ENCODE results near the gene NSMCE1. TPM values are rescaled to one million over a fixed set of nuclear protein-coding genes. Genes with fewer than 3 reads are reported as not detected.

Gene NSMCE1
- total and polyA plus RNA-seq, 2 of the 8 experiments (the other 6 are each of a cell fraction or from before 2014, with no cell fraction given): 8.1 to 16.6 TPM

DNA sequence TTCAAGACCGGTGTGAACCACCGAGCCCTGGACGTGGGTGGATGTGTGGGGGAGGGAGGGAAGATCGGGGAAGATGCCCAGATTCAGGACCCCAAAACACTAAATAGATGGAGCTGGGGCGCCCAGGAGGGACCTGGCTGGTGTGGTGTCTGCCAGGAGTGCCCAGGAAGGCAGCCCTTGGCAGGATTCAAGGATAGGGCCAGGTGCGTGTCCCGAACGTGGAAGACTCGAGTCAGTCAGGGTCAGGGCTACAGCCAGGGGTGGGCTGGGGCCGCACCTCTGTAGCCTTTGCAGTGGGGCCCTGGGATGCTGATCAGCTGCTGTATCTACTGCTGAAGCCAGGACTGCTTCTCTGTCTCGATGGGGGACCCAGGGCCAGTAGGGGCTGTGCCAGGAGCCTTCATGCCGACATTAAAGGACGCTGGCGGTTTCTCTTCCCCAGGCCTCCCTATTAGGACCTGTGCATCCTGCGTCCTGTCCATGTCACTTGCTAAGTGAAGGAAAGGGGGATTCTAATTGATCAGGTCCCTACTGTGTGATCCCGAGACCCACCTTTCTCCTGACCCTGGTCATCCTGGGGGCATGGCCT, 52.2 kb downstream of the NSMCE1 start (continued):
- TF ChIP-seq CHD7 (IDR thresholded peaks at IDR 0.05; ENCODE audit: insufficient replicate concordance, low read length) (no peak), SP4 (IDR thresholded peaks at IDR 0.05; ENCODE audit: low read length) (no peak), POU5F1 (IDR thresholded peaks at IDR 0.05; ENCODE audit: low read depth, low read length) (no peak), PHF8 (conservative IDR thresholded peaks at IDR 0.05; ENCODE audit: low read depth, low read length) (no peak), JUN (IDR thresholded peaks at IDR 0.05; ENCODE audit: low read depth, low read length) (no peak), CBX8 (IDR thresholded peaks at IDR 0.05; ENCODE audit: borderline replicate concordance, low read depth, low read length) (no peak)
- TF ChIP-seq, protein P1, sequence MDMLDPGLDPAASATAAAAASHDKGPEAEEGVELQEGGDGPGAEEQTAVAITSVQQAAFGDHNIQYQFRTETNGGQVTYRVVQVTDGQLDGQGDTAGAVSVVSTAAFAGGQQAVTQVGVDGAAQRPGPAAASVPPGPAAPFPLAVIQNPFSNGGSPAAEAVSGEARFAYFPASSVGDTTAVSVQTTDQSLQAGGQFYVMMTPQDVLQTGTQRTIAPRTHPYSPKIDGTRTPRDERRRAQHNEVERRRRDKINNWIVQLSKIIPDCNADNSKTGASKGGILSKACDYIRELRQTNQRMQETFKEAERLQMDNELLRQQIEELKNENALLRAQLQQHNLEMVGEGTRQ (IDR thresholded peaks at IDR 0.05; ENCODE audit: low read length): no peak

Data from H1 (cell line).